SJCRH30 (cell line): ENCODE measurements around the gene SPPL2C. TPM values are rescaled to one million over a fixed set of nuclear protein-coding genes. Genes with fewer than 3 reads are reported as not detected.

Experiments used
- DNase-seq, 2 experiments: peaks; one replicate each; pipeline ENCODE4 v3.0.0-alpha.2; 2015 to 2020
- H3K27ac ChIP-seq: fragments of 250-450 bp; sonication (Bioruptor Pico); 2 replicates; pipeline ENCODE4 v1.5.1; 2020; ENCODE audit warnings: mild to moderate bottlenecking, moderate library complexity
- H3K27me3 ChIP-seq: fragments of 250-450 bp; sonication (Bioruptor Pico); 2 replicates; pipeline ENCODE4 v1.5.1; 2020; ENCODE audit warnings: mild to moderate bottlenecking, moderate library complexity
- H3K36me3 ChIP-seq: fragments of 250-450 bp; sonication (Bioruptor Pico); 2 replicates; pipeline ENCODE4 v1.5.1; 2020; ENCODE audit warnings: mild to moderate bottlenecking, moderate library complexity
- H3K4me1 ChIP-seq: fragments of 250-450 bp; sonication (Bioruptor Pico); 2 replicates; pipeline ENCODE4 v1.5.1; 2020; ENCODE audit warnings: mild to moderate bottlenecking, moderate library complexity
- H3K4me3 ChIP-seq: fragments of 250-450 bp; sonication (Bioruptor Pico); 2 replicates; pipeline ENCODE4 v1.5.1; 2020; ENCODE audit warnings: mild to moderate bottlenecking, moderate library complexity
- H3K9me3 ChIP-seq: fragments of 250-450 bp; sonication (Bioruptor Pico); replicated peaks from 2 replicates; pipeline ENCODE4 v1.5.1; 2020; ENCODE audit warnings: mild to moderate bottlenecking, moderate library complexity
- total RNA-seq: library from RNA; depleted of rRNA; stranded (reverse); fragments of >200 nt; shearing (Covaris generic); gene quantifications from 2 replicates; pipeline ENCODE4 v1.2.3, GENCODE V29; 2014

Gene SPPL2C
- total RNA-seq, 1 experiment from 2014 or later = not detected

DNA sequence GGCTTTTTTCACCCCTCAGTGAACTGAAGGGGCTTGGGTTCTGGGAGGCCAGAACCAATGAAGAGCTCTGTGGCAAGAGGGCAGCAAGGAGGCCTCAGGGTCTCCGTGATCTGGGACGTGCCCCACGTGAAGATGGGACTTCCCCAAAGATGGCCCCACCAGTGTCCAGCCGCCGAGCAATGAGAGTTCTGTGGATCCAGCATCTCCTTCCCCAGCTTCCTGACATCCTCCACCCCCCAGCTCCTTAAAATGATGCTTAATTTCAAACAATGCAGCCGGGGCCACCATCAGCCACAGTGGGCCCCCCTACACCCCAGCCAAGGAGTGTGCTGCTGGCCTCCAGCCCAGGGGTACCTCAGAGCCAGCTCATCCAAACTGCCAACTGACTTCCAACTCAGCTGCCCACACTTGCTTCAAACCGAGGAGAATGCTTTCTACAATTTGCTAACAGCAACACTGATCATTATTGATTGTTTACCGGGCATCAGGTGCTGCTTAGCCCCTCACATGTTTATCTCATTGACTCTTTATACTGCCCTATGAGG lies 5.9 kb upstream of the SPPL2C start:
- Histone ChIP-seq H3K4me1 (no peaks in the 10 kb centered on the region), H3K9me3 (no peaks in the 10 kb centered on the region), H3K4me3 (no peak overlapping the region), H3K36me3 (no peaks in the 10 kb centered on the region), H3K27ac (no peak overlapping the region), H3K27me3 (peaks cover 20% of the 10 kb centered on the region)
- DNase-seq = no peak

DNA sequence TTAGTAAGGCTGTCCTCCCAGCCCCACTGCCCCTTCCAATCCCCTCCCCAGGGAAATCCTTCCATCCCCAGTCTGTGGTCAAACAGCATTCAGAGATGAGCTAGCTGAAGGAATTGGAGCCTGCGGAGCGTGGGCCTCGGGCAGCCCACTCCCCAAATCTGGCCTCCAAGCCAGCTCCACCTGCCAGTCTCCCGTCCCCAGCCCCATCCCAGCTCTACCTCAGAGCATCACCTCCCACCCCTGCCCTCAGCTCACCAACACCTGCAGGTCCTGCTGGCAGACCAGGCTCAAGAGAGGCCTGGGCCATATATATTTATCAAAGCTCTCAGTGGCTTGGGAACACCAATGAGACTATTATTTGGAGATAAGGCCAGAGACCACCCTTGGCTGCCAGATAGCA lies 5.2 kb upstream of the SPPL2C start:
- Histone ChIP-seq H3K36me3 (no peaks in the 10 kb centered on the region), H3K4me1 (no peaks in the 10 kb centered on the region), H3K27me3 (peaks cover 16% of the 10 kb centered on the region), H3K9me3 (no peaks in the 10 kb centered on the region), H3K4me3 (no peak overlapping the region), H3K27ac (no peak overlapping the region)
- DNase-seq = no peak

DNA sequence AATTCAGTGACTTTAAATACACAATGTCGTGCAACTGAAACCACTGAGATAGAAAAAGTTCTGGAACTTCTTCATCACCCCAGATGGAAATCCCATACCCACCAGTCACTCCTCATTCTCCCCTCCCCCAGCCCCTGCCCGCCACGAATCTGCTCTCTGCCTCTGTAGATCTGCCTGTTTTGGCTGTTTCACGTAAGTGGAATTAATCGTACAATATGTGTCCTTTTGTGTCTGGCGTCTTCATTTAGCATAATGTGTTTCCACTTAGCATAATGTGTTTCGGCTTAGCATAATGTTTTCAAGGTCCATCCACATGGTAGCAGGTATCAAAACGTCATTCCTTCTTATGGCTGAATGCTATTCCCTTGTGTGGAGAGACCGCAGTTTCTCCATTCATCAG lies 3.5 kb upstream of the SPPL2C start:
- no peaks in the 10 kb centered on the region for H3K36me3 ChIP-seq
- no peak overlapping the region for H3K27ac ChIP-seq
- no peaks in the 10 kb centered on the region for H3K9me3 ChIP-seq
- no peaks in the 10 kb centered on the region for H3K4me1 ChIP-seq
- peaks cover 7% of the 10 kb centered on the region; the same call in 1 of the 2 replicates for H3K27me3 ChIP-seq
- no peak overlapping the region for H3K4me3 ChIP-seq
- DNase-seq = no peak

DNA sequence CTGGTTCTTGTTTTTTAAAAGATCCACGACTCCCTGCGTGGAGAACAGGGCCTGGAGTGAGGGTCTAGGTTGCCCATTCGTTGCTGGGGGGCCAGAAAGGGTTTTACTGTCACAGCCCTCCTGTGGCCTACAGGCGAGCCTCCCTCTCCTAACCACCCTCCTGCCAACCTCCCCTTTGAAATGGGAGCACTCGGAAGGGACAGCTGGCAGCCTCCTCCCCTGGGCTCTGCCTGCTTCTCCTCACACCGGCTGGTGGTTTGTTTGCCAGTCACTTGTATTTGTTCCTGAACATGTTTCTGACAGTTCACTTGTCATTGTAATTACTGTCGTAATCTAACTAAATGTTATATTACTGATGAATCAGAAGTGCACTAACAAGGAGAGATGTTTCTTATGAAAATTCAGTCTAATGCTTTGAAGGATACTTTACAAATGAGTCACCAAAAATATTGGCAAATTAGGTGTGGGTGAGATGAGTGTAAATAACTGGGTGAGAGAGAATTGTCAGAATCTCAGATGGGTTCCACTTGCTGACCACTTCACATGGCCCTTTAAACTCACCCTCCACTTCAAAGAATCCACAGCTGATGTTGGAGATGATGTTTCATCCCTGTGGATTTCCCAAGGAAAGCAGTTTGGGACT lies 2.7 kb upstream of the SPPL2C start:
- Histone ChIP-seq H3K27me3 (peaks cover 6% of the 10 kb centered on the region; the same call in 1 of the 2 replicates), H3K9me3 (no peaks in the 10 kb centered on the region), H3K4me1 (no peaks in the 10 kb centered on the region), H3K36me3 (no peaks in the 10 kb centered on the region), H3K4me3 (no peak overlapping the region), H3K27ac (no peak overlapping the region)
- DNase-seq = no peak

DNA sequence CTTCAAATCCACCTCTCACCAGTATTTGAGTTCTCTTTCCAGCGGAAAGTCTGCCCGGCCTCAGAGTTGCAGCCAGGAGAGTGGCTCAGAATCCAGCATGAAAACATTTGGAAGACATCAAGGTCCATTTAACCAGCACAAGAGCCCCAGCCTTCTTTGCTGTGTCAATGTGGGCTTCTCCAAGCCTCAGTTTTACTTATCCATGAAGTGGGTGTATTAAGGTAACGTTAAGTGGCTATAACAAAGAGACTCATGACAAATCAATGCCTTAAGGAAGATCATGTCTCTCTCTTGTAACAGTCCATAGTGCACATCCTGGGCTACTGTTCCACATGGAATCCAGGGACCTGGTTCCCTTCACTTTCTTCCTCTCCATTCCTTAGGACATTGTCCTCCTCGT lies 959 bp upstream of the SPPL2C start:
- peaks cover 8% of the 10 kb centered on the region; the same call in 1 of the 2 replicates for H3K27me3 ChIP-seq
- no peaks in the 10 kb centered on the region for H3K9me3 ChIP-seq
- no peaks in the 10 kb centered on the region for H3K4me1 ChIP-seq
- no peaks in the 10 kb centered on the region for H3K36me3 ChIP-seq
- no peak overlapping the region for H3K27ac ChIP-seq
- no peak overlapping the region for H3K4me3 ChIP-seq
- DNase-seq = no peak

DNA sequence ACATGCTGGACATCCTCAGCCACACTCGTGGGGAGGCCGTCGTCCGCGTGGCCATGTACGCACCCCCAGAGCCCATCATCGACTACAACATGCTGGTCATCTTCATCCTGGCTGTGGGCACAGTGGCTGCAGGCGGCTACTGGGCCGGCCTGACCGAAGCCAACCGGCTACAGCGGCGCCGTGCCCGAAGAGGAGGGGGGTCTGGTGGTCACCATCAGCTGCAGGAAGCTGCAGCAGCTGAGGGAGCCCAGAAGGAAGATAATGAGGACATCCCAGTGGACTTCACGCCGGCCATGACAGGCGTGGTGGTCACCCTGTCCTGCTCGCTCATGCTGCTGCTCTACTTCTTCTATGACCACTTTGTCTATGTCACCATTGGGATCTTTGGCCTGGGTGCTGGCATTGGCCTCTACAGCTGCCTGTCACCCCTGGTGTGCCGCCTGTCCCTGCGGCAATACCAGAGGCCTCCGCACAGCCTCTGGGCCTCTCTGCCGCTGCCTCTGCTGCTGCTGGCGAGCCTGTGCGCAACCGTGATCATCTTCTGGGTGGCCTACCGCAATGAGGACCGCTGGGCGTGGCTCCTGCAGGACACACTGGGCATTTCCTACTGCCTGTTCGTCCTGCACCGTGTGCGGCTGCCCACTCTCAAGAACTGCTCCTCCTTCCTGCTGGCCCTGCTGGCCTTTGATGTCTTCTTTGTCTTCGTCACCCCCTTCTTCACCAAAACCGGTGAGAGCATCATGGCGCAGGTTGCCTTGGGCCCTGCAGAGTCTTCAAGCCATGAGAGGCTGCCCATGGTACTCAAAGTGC lies 900 bp downstream of the SPPL2C start:
- peaks cover 11% of the 10 kb centered on the region; the same call in 1 of the 2 replicates for H3K27me3 ChIP-seq
- H3K4me1 ChIP-seq = no peaks in the 10 kb centered on the region
- no peak overlapping the region for H3K4me3 ChIP-seq
- no peak overlapping the region for H3K27ac ChIP-seq
- no peaks in the 10 kb centered on the region for H3K36me3 ChIP-seq
- no peaks in the 10 kb centered on the region for H3K9me3 ChIP-seq
- no peak for DNase-seq

DNA sequence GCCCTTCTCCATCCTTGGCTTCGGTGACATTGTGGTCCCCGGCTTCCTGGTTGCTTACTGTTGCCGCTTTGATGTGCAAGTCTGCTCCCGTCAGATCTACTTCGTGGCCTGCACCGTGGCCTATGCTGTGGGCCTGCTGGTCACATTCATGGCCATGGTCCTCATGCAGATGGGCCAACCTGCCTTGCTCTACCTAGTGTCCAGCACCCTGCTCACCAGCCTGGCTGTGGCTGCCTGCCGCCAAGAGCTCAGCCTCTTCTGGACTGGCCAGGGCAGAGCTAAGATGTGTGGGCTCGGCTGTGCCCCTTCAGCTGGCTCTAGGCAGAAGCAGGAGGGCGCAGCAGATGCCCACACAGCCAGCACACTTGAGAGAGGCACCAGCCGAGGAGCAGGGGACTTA lies 1.5 kb downstream of the SPPL2C start:
- Histone ChIP-seq H3K9me3 (no peaks in the 10 kb centered on the region), H3K27me3 (peaks cover 11% of the 10 kb centered on the region; the same call in 1 of the 2 replicates), H3K36me3 (no peaks in the 10 kb centered on the region), H3K27ac (no peak overlapping the region), H3K4me3 (no peak overlapping the region), H3K4me1 (no peaks in the 10 kb centered on the region)
- DNase-seq = no peak

DNA sequence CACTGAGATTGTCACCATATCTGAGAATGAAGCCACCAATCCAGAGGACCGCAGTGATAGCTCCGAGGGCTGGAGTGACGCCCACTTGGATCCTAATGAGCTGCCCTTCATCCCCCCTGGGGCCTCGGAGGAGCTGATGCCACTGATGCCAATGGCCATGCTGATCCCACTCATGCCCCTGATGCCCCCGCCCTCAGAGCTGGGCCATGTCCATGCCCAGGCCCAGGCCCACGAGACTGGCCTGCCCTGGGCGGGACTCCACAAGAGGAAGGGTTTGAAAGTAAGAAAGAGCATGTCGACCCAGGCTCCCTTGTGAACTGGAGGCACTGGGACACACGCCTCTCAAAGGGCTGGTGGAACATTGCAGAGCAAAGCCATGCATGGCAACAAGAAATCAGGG lies 2.0 kb downstream of the SPPL2C start:
- Histone ChIP-seq H3K4me1 (no peaks in the 10 kb centered on the region), H3K9me3 (no peaks in the 10 kb centered on the region), H3K27ac (no peak overlapping the region), H3K4me3 (no peak overlapping the region), H3K36me3 (no peaks in the 10 kb centered on the region), H3K27me3 (peaks cover 13% of the 10 kb centered on the region; the same call in 1 of the 2 replicates)
- DNase-seq = no peak

DNA sequence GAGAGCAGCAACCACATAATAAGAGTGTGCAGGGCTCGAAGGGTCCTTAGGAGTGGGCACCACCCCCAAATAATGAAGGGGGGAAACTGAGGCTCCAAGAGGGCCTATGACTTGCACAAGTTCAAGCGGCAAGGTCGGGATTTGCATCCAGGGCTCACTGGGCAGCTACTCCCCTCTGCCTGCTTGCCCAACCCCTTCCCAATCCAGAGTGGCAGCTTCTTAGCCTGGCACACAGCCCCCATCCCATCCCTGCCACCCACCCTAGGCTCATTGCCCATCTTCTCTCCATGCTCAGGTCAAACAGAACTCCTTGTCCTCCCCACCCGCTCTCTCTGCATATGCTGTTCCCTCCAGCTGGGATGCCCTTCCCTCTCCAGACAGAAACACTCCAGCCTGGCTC lies 2.4 kb downstream of the SPPL2C start:
- Histone ChIP-seq H3K27ac (no peak overlapping the region), H3K4me1 (no peaks in the 10 kb centered on the region), H3K36me3 (no peaks in the 10 kb centered on the region), H3K9me3 (no peaks in the 10 kb centered on the region), H3K27me3 (peaks cover 9% of the 10 kb centered on the region; the same call in 1 of the 2 replicates), H3K4me3 (no peak overlapping the region)
- DNase-seq = no peak

DNA sequence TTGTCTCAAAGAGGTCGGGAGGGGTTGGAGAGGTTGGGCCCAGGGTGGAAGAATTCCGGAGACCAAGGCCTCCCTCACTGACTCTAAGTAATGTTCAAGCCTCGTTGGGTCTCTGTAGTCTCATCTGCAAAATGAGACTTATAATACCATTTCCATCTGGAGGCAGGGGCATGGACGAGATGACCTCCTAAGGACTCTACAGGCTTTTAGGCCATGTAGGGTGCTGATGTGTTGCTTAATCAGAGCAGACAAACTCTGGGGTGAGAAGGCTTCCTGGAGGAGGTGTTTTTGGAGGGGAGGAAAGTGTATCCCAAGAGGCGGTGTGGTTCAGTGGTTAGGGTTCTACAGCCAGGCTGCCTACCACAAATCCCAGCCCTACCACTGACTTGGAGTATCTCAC lies 3.1 kb downstream of the SPPL2C start:
- Histone ChIP-seq H3K4me3 (no peak overlapping the region), H3K4me1 (no peaks in the 10 kb centered on the region), H3K27ac (no peak overlapping the region), H3K9me3 (no peaks in the 10 kb centered on the region), H3K27me3 (peaks cover 8% of the 10 kb centered on the region; the same call in 1 of the 2 replicates), H3K36me3 (no peaks in the 10 kb centered on the region)
- DNase-seq = no peak

DNA sequence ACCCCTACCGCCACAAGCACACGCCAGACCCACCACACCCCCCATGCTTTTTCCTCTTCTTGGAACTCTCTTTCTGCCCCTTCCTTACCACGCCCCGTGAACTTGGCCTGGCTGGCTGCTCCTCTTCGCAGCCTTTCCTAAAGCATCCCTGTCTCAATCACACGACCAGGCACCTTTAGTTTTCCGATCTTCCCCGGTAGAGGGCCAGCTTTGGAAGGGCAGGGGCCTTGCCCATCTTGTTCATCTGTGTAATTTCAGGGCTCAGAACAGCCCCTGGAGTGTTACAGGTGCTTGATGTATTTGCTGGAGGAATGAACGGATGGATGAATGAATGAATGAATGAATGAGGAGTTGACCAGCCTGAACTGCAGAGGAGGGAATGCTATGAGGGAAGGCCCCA lies 3.7 kb downstream of the SPPL2C start:
- Histone ChIP-seq H3K27ac (no peak overlapping the region), H3K36me3 (no peaks in the 10 kb centered on the region), H3K4me1 (no peaks in the 10 kb centered on the region), H3K27me3 (peaks cover 8% of the 10 kb centered on the region; the same call in 1 of the 2 replicates), H3K9me3 (no peaks in the 10 kb centered on the region), H3K4me3 (no peak overlapping the region)
- DNase-seq = no peak

DNA sequence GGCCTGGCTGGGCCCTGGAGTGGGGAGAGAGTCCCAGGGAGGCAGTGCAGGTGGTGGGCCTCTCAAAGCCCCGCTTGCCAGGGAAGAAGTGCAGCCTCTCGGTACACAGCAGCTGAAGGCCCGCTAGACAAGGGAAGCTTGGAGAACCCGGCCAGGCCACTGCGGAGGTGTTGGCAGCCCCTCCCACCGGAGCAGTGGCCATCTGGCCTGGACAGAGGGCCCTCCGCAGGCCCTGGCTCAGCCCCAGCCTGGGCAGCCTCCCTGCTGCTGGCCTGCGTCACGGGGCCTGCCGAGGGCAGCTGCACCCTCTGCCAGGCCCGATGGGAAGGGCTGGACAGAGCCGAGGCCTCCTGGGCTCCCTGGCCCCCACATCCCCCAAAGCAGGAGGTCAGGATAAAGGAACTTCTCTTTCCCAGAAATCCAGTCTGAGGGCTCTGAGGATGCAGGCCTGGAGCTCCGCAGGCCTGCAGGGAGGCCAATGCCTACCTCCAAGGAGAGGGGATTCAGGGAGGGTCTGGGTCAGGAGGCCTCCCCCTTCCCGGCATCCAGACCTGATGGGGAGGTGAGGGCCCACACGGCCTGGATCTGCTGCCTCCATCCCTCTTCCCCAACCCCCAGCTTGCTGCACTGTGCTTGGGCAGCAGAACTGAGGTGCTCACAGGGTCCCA lies 4.3 kb downstream of the SPPL2C start:
- no peaks in the 10 kb centered on the region for H3K4me1 ChIP-seq
- H3K36me3 ChIP-seq = no peaks in the 10 kb centered on the region
- peaks cover 8% of the 10 kb centered on the region; the same call in 1 of the 2 replicates for H3K27me3 ChIP-seq
- H3K9me3 ChIP-seq = no peaks in the 10 kb centered on the region
- no peak overlapping the region for H3K27ac ChIP-seq
- H3K4me3 ChIP-seq = no peak overlapping the region
- DNase-seq = no peak

DNA sequence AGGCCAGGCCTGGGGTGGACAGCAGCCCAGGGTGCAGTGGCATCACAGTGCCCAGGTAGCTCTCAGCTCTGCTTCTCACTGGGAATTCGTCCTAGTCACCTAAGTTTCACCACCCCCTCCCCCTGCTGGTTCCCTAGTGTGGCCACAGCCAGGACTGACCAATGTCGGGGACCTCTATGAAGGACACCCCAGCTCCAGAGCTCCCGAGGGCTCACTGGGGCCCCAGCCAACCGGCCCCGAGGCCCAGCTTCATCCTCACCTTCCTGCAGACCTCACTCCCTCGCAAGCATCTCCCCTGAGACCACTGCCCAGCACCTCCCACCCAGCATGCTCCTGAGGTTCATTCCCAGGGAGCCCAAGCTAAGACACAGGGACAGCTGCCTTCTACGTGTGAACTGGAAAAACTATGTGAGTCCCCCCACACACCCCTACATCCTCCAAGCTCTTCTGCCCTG lies 4.9 kb downstream of the SPPL2C start:
- Histone ChIP-seq H3K36me3 (no peaks in the 10 kb centered on the region), H3K27ac (no peak overlapping the region)

DNA sequence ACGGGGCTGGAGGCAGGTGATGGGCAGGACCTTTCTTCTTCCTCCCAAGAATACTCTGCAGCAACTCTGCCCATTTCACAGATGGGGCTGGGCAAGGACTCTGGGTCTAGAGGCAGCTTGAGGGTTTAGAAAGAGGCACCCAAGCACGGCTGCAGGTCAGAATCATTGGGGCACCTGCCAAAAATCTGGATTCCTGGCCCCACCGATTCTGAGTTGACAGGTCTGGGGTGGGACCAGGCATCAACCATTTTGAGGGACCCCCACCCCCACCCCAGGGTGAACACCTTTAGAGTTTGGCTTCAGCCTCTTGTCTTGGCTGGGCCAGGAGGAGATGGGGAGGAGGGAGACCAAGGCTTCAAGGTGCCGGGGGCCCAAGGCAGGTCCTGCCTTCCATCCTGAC lies 5.3 kb downstream of the SPPL2C start:
- H3K9me3 ChIP-seq = no peaks in the 10 kb centered on the region
- no peak overlapping the region for H3K4me3 ChIP-seq
- peaks cover 8% of the 10 kb centered on the region; the same call in 1 of the 2 replicates for H3K27me3 ChIP-seq
- H3K4me1 ChIP-seq = no peaks in the 10 kb centered on the region
- no peak for DNase-seq
- no peak overlapping the region for H3K27ac ChIP-seq
- H3K36me3 ChIP-seq = no peaks in the 10 kb centered on the region

More for the DNA sequence above, 4.9 kb downstream of the SPPL2C start:
- Histone ChIP-seq H3K27me3 (peaks cover 8% of the 10 kb centered on the region; the same call in 1 of the 2 replicates), H3K9me3 (no peaks in the 10 kb centered on the region), H3K4me3 (no peak overlapping the region), H3K4me1 (no peaks in the 10 kb centered on the region)
- DNase-seq = no peak

DNA sequence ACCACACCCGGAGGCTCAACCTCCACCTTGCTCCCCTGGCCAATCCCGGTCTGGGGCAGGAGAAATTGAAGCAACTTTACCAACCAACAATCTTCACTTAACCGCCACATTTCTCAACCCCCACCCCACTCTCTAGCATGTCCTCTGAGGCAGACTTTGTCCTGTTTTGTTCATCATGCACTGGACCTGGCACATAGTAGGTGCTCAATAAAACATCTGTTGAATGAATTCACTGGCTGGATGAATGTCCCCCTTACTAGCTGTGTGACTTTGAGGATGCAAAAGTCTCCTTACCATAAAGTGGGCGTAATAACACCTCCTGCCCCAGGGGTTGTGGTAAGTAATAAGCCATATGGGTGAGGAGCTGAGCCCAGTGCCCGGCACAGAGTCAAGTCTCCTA lies 5.8 kb downstream of the SPPL2C start:
- Histone ChIP-seq H3K4me1 (no peaks in the 10 kb centered on the region), H3K36me3 (no peaks in the 10 kb centered on the region), H3K27me3 (peaks cover 8% of the 10 kb centered on the region; the same call in 1 of the 2 replicates), H3K9me3 (no peaks in the 10 kb centered on the region), H3K27ac (no peak overlapping the region), H3K4me3 (no peak overlapping the region)
- DNase-seq = no peak
